HG02759 (cell line): ENCODE measurements around the gene FBXL19.
A peak's percentile ranks its signal among the peaks of the same experiment; 100 is the strongest.

Experiments used
- ATAC-seq: cut with Tn5 transposase; IDR thresholded peaks from one replicate; pipeline ENCODE4 v1.9.1; 2021; ENCODE audit warnings: mild to moderate bottlenecking, moderate library complexity; ENCODE audit not compliant: unreplicated experiment

The FBXL19 gene

GRCh38 chr16:30894540-30895368 lies 28.6 kb upstream of the FBXL19 start:
- no peak for ATAC-seq

GRCh38 chr16:30895627-30896260 lies 27.6 kb upstream of the FBXL19 start:
- no peak for ATAC-seq

GRCh38 chr16:30896261-30896888 lies 27.0 kb upstream of the FBXL19 start, which contains the start of gene CTF1:
CTF1 (plus strand) TSS chr16:30896614; CDS start chr16:30896644, 30 bp downstream.
- ATAC-seq, result no peak

- ATAC-seq, result peak; percentile 34
Measured at GRCh38 chr16:30896889-30897733, 26.3 kb upstream of the FBXL19 start.

GRCh38 chr16:30899794-30900193 lies 23.6 kb upstream of the FBXL19 start:
- ATAC-seq, result no peak

- ATAC-seq, result no peak
Measured at GRCh38 chr16:30900588-30900987, 22.8 kb upstream of the FBXL19 start.

GRCh38 chr16:30901201-30902028 lies 22.0 kb upstream of the FBXL19 start:
- no peak for ATAC-seq

- peak; percentile 77 for ATAC-seq
Measured at GRCh38 chr16:30902029-30902972, 21.1 kb upstream of the FBXL19 start.

GRCh38 chr16:30903002-30903401 lies 20.4 kb upstream of the FBXL19 start:
- ATAC-seq, result no peak

- ATAC-seq, result no peak
Measured at GRCh38 chr16:30903596-30903995, 19.8 kb upstream of the FBXL19 start.

GRCh38 chr16:30904114-30904780 lies 19.1 kb upstream of the FBXL19 start:
- ATAC-seq, result no peak

- no peak for ATAC-seq
Measured at GRCh38 chr16:30907064-30907463, 16.3 kb upstream of the FBXL19 start.

GRCh38 chr16:30910427-30911029 lies 12.8 kb upstream of the FBXL19 start:
- ATAC-seq, result no peak

- no peak for ATAC-seq
Measured at GRCh38 chr16:30912794-30913412, 10.5 kb upstream of the FBXL19 start.

- no peak for ATAC-seq
Measured at GRCh38 chr16:30914830-30915229, 8.5 kb upstream of the FBXL19 start.

GRCh38 chr16:30918614-30919013 lies 4.8 kb upstream of the FBXL19 start:
- no peak for ATAC-seq

- ATAC-seq, result no peak
Measured at GRCh38 chr16:30920891-30921290, 2.5 kb upstream of the FBXL19 start.

GRCh38 chr16:30921459-30921747 lies 2.0 kb upstream of the FBXL19 start:
- ATAC-seq, result no peak
